HG03196 (cell line): Measurements from ENCODE around the gene ZNF593OS.

Experiments used
- ATAC-seq: cut with Tn5 transposase; IDR thresholded peaks from one replicate; pipeline ENCODE4 v1.9.1; 2021; ENCODE audit not compliant: unreplicated experiment

ZNF593OS gene

DNA sequence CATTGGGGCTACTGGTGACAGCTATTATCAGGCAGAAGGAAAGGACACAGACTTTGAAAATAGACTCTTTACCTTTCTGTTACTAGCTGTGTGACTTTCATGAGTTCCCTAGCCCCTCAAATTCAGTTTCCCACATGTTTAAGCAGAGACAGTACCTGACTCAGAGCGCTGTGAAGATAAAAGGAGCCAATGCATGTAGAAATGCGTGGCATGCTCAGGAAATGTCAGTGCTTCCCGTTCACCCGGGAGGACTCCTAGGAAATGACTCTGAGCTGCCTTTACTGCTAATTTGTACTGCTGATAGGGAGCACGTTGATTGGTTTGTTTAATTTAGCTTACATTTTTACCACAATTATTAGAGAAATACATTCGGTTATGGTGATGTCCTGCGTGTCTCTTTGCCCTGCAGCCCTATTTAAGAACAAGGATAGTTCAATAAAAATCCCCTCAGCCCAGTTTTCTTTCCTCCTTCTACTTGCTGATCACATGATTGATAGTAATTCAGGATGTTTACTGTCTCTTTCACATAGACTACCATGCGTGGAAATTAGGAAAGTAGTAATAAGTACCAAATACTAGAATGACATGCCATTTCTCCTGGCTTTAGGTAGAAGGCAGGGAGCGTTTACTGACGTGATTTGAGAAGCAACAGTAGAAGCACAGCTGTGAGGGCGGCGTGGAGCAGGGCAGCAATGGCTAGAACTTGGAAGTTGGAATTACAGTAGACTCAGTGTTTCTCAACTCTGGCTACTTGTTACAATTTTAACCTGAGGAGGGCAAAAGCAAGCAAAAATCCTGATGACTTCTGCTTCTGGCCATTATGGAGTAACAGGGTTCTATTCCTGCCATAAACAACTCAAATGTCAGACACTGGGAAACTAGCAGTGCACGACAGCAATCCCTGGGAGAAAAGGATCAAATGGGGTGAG lies 44.1 kb downstream of the ZNF593OS start:
- ATAC-seq = no peak

DNA sequence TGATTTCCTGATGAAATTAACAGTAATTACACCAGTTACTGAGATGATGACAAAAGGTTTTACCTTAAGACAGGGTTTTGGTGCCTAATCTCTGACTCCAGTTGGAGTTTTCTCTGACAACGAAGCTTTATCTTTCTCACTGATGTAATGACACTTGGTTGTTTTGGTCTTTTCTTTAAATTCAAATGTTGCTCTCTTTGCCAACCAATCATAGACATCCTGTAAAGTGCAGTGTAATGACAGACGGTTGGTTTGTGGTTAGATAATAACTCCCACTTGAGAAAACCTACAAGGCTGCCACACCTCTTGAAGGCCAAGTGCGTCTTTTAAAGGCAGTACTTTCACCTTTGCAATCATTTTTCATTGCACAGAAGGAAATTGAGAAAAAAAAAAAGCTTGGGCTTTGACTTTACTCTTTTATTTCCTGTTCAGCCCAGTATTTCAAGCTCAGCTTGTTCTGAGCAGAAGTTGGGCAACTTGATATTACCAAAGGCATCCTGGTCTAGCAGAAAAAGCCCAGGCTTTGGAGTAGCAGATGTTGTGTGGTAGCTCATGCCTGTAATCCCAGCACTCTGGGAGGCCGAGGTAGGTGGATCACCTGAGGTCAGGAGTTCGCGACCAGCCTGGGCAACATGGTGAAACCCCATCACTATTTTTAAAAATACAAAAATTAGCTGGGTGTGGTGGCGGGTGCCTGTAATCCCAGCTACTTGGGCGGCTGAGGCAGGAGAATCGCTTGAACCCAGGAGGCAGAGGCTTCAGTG lies 45.1 kb downstream of the ZNF593OS start:
- no peak for ATAC-seq

- no peak for ATAC-seq
Observed at GRCh38 chr1:26125946-26126320, 45.7 kb downstream of the ZNF593OS start.

- no peak for ATAC-seq
Observed at GRCh38 chr1:26125382-26125781, 46.2 kb downstream of the ZNF593OS start.

DNA sequence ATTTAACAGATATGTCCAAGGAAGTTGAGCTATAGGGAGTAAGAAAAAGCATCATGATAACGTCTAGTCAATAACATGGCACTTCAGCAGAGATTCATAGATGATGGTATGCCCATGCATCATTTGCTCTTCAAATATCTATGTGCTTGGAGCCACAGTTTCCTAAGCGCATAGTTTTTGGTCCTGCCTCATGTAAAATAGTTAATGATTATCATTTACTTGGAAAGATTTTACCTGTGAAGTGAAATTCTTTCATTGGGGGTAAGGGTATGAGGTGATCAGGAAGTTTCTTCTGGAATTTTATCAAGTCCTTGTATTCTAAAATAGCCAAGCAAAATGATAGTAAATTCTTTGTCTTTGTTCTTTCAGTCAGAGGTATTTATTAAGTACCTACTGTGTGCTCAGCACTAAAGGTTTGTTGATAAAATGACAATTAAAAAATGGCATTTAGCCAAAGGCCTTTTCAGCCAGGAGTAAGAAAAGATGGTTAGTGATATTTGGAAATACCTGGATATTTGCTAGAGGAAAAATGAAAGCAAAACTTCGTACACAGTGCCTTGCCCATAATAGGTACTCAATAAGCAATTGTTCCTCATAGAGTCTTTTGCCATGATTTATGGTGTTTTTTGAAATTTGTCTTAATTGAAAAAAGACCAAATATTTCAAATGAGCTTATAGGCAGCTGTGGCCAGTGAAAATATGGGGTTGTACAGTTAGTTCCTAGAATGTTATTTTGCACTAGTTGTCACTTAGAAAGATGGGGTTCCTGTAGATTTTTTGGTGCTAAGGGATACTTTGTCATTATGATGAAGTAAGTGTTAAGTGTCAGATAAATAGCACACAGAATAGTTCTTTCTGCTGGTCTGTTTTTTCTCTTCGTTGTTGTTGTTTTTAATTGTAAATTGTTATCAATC lies 47.0 kb downstream of the ZNF593OS start:
- no peak for ATAC-seq

DNA sequence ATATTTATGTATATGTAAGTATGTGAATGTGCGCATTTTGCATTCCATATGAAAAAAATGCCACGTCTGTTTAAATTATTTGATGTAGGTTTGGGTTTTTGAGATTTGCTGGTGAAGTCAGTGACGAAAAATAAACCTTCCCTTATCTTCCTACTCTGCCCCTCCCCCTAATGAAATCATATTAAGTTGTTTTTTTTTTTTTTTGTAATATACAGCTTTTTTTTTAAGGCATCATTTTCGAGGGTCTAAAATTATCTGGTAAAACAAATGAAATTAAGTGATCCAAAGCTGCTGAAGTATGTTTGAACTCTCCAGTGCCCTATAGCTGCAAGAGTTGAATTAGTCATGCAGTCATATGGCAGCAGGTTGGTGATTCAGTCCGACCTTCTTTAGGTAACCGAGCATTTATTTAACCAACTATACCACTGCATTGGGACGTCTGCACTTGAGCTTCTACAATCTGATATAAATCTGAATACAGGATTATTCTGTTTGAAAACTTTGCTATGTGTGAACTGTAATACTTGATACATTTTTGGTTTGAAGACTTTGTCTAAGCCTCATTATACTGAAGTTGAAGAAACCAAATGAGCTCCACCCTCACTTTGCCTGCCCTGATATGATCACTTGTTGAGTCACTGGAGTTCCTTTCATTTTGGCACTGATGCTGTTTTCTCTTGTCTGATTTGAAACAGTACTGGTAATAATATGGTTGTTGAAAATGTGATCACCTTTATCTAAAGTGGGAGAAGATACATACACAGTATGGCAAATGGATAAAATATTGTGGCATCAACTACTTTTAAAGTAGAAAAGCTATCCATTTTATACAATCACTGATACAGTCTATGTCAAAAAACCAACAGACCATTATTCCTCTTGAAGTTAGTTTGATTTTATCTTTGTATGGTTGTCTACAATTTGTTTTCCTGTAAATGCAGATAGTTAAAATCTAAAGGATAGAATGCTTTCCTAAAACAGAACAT lies 48.4 kb downstream of the ZNF593OS start:
- ATAC-seq = no peak

DNA sequence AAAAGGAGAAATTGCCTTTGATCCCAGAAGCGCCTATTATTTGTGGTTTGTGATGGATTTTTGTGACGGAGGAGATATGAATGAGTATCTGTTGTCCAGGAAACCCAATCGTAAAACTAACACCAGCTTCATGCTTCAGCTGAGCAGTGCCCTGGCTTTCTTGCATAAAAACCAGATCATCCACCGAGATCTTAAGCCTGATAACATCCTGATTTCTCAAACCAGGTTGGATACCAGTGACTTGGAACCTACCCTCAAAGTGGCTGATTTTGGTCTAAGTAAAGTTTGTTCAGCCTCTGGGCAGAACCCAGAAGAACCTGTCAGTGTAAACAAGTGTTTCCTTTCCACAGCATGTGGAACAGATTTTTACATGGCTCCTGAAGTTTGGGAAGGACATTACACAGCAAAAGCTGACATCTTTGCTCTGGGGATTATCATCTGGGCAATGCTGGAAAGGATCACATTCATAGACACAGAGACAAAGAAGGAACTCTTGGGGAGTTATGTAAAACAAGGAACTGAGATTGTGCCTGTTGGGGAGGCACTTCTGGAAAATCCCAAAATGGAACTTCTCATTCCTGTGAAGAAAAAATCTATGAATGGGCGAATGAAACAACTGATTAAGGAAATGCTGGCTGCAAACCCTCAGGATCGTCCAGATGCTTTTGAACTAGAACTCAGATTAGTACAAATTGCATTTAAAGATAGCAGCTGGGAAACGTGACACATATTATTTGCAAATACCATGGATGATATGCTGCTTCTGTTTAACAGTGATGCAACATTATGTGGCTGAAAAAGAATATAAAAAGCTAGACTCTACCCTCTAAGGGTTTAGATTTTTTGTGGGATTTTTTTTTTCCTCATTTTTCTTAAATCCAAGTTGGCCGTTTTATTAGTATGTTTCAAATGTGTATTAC lies 49.5 kb downstream of the ZNF593OS start:
- no peak for ATAC-seq

DNA sequence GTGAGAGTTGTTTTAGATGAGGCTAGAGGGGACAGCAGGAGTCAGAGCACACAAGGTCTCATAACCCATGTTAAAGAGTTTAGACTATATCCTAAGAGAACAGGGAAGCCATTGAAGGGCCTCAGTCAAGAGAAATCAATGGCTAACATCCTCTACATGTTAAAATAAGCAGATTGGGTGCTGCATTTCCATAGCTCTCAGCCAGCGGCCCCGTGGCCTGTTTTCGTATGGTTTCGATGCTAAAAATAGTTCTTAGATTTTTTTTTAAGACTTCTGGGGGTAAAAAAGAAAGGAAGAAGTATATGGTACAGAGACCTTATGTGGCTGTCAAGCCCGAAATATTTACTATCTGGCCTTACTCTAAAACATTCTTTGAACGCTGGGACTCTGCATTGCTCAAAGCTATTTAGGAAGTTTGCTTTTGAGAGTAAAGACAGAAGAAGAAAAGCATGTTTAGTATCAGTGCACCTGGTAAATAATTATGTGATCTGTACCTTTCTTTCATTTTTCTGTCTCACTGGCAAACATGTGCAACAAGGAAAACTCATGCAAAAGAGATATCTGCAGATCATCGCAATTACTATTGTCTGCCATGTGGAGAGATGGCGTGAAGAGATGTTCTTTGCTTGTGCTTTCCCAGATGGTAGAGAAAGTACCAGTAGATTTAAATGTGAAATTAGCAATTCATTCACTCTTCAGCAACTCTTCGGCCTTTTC lies 51.6 kb downstream of the ZNF593OS start:
- ATAC-seq = no peak
